Measurements from ENCODE around the gene TNNT2. TPM values are rescaled to one million over a fixed set of nuclear protein-coding genes. Genes with fewer than 3 reads are reported as not detected.
A peak's percentile ranks its signal among the peaks of the same experiment; 100 is the strongest.

TNNT2 gene
- total RNA-seq, 1 donor from 2014 or later: not detected

DNA sequence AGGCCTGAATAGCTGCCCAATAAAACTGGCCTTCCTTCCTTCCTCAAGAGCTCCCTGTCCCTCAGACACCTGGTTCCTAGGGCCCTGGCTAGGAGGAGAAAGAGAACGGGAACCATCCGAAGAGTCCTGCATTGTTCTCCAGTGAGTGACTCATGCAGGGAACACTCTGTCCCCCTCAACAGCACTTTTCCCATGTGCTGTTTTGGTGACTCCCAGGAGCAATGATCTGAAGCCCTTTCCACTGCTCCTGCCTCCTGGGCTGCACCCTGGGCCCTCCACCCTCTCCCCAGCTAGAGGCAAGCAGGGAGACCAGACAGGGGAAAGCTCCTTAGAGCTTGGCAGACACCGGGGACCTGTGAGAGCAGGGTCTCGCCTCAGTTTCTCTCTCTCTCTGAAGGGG, 18.9 kb downstream of the TNNT2 start:
- FAIRE-seq (no peak), DNase-seq (ENCODE audit: low spot score in 2 of 2) (no peak)

DNA sequence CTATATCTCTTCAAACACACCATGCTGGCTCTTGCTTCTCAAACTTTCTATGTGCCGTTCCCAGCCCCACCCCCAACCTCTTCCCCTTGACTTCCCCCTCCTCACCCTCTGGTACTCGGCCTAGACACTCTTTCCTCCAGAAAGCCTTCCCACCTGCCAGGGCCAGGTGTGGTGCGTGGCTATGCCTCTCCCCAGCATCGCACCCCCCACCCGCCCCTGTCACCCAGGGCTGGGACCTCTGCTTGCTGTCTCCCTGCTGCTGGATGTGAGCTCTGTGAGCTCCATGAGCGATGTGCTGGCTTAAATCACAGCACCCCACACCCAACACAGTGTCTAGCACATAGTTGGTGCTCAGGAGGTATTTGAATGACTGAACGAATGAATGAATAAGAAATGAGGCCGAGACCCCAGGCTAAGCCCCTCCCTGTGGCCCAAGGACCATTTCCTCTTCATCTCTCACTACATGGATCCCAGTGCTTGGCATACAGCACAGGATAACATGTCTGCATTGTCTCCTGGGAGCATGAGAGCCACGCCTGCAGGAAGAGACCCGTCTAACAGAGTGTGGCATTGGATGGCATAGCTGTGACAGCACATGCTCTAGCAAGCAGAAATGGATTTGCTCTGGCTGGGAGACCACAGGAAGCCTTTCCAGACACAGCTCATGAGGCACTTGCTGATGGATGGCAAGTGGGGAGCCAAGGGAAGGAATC, 19.7 kb downstream of the TNNT2 start:
- DNase-seq (ENCODE audit: low spot score in 2 of 2): no peak
- FAIRE-seq: no peak

DNA sequence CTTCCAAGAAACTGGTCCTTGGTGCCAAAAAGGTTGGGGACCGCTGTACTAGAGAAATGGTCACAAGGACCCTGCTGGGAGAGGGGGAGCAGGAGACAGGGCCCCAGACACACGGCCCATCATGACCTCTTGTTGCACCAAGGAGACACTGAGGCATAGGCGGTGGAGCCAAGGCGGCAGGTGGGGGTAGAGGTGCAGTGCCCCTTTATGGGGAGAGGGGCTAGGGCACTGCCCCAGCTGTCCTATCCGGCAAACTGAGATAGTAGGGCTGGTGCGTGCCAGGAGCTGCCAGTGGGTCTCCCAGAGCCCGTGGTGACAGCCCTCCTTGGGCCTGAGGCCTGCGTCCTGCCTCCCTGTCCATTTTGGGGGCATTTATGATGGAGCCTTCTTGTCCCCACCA, 20.3 kb downstream of the TNNT2 start:
- DNase-seq (ENCODE audit: low spot score in 2 of 2) (no peak), FAIRE-seq (no peak)

DNA sequence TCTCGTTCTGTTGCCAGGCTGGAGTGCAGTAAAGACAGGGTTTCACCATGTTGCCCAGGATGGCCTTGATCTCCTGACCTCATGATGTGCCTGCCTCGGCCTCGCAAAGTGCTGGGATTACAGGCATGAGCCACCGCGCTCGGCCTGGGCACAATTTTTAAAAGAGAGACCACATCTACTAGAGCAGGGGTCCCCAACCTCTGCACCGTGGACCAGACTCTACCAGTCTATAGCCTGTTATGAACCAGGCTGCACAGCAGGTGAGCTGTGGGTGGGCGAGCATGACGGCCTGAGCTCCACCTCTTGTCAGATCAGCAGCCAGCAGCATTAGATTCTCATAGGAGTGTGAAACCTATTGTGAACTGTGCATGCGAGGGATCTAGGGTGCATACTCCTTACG, 20.8 kb downstream of the TNNT2 start:
- DNase-seq (ENCODE audit: low spot score in 2 of 2) (no peak), FAIRE-seq (no peak)

DNA sequence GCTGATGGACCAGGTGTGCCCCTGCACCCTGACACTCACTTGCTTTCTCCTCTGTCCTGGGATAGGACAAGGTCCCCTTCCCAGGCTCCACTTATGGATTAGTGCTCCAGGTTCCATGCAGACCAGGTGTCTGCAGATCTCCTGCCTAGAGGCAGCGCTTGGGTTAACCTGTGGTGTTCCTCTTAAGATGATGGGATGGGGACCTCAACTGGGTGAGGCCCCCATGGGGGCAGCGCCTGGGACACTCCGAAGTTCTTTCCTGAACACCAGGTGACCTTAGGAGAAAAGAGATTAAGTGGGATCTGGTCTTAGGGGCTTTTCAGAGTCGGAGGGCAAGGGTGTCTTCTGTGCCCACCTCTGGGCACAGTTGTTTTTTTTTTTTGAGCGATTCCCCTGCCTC, 21.2 kb downstream of the TNNT2 start:
- no peak for DNase-seq (ENCODE audit: low spot score in 2 of 2)
- no peak for FAIRE-seq

DNA sequence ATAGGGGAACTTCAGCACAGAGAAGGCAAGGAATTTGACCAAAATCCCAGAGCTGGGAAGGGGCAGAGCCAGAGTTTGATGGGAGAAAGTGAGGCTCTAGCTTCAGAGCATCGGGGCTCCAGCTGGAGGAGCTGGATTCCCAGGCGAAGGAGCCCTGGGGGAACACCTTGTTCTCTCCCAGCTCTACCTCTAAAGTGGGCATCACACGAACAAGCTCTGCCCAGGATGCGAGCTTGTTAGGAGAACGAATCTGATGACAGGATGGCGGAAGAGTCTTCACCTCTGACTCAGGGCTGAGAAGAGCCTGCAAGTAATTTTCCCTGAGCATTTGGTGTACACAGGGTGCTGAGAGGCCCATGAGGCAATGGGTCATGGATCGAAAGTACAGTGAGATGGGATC, 22.0 kb downstream of the TNNT2 start:
- no peak for DNase-seq (ENCODE audit: low spot score in 2 of 2)
- no peak for FAIRE-seq

DNA sequence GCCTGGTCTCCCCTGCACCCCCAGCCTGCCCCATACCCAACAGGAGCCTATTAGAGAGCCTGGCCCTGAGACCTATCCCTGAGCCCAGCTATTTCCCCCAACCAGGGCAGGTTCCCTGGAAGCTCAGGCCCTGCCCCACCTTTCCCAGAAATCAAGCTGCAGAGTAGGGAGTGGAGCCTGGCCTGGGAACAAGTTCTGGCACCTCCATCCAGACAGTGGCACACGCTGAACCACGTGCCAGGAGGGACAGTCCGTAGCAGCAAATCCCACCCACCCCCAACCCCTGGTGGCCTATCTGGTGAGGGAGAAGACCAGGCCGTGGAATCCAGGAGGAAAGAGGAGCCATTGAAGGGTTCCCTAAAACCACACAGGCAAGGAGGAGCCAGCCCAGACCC, 22.6 kb downstream of the TNNT2 start:
- DNase-seq (ENCODE audit: low spot score in 2 of 2) (no peak), FAIRE-seq (no peak)

DNA sequence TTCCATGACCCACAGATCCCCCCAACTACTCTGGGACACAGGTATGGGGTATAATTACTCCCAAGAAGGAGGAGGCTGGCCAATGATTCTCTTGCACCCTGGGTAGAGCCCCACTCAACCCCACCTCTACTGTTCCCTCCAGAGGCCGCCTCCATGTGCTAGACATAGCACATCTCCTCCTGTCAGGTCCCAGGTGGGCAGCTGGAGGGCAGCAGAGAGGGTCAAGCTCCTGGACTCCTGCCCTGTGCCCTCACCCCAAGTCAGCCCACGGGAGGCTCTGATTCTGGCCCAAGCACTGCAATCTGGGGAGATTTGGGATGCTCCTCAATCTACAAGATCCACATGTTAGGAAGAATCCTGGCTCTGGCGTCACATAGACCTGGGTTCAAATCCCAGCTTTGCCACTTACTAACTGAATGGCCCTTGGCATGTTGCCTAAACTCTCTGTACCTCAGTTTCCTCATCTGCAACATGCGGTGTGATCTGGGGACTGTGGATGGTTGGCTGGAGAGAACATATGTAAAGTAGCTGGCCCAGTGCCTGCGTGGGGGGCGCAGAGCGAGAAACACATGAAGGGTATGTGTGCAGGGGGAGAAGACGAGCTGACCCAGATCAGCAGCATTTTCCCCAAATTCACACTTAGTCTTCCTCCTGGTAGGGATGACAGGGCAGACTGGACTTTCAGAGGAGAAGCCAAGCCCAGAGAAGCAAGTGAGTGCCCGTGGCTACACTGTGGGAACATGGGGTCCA, 23.2 kb downstream of the TNNT2 start:
- FAIRE-seq (no peak), DNase-seq (ENCODE audit: low spot score in 2 of 2) (no peak)

DNA sequence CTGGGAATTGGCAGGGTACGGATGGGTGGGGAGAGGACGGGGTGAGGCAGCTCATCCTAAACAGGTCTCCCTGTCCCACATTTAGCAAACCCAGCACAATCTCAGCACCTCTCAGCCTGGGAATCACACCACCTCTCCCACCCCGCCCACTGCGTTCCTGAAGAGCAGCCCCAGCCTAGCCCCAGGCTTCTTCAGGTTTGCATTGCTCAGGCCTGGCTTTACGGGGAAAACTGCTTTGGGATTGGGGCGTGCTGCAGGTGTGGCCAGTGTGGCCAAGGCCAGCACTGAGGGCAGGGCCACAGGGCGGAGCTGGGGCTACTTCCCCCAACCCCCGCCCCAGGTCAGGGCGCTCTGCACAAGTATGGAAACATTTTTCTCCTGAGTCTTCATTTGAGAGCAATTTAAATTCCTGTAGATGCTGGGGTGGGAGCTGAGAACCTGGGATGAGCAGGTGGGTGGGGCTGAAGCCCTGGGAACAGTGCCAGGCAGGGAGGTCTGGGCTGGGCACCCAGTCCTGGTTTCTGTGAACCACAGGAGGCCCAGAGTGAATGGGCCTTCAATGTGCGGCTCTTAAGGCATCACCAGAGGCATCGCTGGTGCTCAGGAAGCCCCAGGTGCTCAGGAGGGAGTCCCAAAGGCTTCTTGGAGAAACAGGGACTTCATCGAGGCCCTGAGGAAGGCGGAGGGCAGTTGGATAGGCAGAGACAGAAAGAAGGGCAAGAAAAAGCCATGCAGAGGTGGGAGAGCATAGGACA, 24.1 kb downstream of the TNNT2 start:
- DNase-seq (ENCODE audit: low spot score in 2 of 2) (no peak), FAIRE-seq (no peak)

DNA sequence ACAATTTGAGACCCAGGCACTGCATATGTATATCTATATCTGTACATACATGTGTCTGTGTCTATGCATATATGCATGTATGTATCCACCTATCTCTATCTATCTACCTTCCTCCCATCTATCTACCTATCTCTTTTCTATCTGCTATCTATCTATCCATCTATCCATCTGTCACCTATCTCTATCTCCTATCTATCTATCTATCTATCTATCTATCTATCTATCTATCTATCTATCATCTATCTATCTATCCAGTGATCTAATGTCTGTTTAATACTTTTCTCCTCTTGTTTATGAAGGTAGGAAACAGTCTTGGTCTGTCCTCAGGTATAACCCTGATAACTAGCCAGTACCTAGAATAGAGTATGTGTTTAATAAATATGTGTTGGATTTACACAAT, 25.9 kb downstream of the TNNT2 start:
- DNase-seq (ENCODE audit: low spot score in 2 of 2): no peak
- FAIRE-seq: no peak

DNA sequence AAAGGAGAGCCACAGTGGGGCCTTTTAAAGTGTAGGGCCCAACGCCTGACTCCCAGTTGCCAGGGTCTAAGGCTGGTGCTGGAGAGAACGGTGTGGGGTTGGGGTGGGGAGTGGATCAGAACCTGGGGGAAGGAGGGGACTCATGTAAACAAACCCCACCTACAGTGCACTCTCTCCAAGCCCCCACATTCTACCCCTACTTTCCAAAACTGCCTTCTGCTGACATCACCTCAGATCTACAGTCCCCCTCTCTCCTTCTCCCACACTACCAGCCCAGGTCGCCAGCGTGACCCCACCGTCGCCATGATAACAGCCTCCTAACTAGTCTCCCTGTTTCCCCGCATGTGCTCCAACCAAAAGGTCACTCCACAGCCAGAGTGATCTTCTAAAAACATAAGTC, 26.6 kb downstream of the TNNT2 start:
- DNase-seq (ENCODE audit: low spot score in 2 of 2): no peak

DNA sequence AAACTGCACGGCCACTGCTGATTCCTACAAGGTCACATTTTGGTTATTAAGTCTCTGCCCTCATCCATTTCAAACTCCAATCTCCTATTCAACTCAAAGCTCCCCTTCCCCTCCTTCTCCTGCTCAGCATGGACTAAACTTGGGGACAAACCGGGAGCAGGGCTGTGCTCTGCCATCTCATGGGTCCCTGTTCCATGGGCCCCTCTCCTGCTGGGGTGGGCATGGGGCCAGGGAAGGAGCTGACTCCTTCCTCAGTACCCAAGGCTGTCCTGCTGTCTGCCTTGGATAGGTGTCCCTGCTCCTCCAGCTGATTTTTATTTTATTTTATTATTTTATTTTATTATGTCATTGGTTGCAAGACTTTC, 27.1 kb downstream of the TNNT2 start:
- DNase-seq (ENCODE audit: low spot score in 2 of 2) (no peak), FAIRE-seq (no peak)

More for the DNA sequence above, 26.6 kb downstream of the TNNT2 start:
- FAIRE-seq: no peak

DNA sequence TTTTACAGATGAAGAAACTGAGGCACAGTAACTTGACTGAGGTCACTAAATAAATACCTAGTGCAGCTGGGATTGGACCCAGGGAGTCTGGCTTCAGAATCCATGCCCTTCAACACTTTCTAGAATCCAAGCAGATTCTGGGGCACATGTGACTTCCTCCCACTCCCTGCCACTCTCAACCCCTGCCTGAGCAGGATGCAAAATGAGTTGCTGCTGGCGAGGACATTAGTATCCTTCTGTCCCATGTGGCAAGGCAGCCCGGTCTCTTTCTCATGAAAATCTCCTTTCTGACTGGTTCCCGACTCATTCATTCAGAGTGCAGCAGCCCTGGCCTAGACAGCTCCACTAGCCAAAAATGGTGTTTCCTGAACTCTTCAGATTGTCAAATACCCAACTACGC, 28.4 kb downstream of the TNNT2 start:
- DNase-seq (ENCODE audit: low spot score in 2 of 2): no peak
- FAIRE-seq: no peak

DNA sequence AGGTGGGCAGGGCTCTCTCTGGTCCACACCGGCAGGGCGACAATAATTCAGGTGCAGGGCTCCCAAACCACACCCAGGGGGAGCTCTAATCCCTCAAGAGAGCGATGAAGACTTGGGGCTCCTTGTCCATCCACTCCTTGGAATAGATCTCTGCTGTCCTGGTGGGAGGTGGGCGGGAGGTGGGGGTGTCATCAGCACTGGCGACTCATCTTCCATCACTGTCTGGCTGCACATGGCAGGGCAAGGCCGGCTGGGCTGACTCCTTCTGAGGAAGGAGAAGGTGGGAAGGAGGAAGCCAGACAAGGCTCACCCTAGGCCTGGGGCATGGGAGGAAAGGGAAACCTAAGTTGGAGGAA, 29.3 kb downstream of the TNNT2 start:
- DNase-seq (ENCODE audit: low spot score in 2 of 2): peak in 1 of 2 donors; percentile 60
- no peak for FAIRE-seq

DNA sequence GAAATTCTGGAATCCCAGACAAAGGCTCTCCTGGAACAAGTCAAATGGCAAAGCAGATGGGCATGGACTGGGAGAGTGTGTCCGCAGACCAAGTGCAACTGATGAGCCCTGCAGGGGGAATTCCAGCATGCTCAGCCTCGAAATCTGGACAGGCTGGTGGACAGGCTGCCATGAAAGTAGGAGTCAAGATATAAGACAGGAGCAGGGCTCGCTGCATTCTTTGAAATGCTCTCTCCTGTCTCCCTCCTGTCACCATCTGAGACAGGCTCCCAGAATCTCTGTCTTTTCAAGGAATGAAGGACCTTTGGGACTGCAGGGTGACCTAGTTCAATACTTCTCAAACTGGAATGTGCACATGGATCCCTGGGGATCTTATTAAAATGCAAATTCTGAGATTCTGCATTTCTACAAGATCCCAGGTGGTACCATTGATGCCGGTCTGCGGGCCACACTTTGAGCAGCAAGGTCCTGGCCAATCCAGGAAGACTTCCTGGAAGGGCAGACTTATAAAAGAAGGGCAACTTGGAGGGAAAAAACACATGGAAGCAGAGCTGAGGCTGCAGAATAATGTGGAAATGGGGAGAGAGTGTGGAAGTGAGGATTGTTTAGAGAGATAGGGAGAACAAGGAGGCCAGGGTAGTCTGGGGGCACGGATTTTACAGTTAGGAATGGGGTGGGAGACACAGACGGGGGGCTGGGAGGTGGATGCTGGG, 29.8 kb downstream of the TNNT2 start:
- no peak for FAIRE-seq
- no peak for DNase-seq (ENCODE audit: low spot score in 2 of 2)

DNA sequence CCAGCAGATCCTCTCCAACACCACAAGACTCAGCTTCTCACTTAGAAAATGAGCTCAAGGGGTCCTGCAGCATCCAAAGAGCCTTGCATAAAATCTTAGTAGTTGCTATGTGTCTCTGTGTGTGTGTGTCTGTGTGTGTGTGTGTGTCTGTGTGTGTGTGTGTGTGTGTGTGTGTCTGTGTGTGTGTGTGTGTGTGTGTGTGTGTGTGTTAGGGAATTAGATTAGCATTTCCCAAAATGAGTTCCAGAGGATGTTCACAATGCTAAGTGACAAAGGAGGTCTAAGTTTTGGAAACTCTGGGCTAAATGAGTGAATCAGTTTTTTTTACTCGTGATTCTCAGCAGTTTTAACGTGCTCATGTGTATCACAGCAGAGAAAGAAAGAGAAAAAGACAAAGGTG, 30.5 kb downstream of the TNNT2 start:
- FAIRE-seq (no peak), DNase-seq (ENCODE audit: low spot score in 2 of 2) (no peak)

DNA sequence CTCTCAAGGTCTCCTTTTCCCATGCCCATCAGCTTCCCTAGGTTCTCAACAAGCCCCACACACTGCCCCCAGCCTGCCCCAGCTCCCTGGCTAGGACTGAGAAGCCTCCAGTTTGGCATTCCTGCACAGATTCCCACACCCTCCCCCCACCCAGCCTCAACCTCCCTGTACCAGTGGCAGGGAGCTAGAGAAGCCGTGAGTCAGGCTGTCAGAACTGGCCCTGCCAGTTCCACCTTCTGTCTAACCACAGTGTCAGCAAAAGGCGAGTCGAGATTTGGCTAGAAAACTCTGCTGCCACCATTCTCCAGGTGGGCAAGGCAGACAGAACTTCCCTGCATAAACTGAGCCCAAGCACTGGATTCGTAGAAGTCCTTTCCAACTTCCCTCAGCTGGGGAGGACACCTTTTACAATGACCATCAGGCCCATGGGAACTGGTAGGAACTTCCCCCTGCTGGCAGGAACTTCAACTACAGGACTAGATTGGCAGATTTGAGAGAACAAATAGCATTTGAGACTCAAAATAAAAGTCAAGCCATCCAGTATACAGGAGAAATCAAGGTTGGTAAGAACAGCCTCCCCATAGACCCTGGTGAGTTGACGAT, 31.0 kb downstream of the TNNT2 start:
- DNase-seq (ENCODE audit: low spot score in 2 of 2) (no peak), FAIRE-seq (no peak)

DNA sequence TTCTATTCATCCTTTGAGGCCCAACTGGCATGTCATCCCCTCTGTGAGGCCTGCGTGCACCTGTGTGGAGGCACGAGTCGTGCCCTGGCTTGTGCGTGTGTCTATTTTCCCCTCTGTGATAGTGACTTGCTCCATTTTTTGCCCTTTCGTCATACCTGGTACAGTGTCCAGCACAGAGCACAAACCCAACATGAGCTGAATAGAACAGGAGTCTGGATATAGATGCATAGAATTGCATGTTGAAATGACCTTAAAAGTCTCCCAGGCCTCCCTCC, 32.5 kb downstream of the TNNT2 start:
- DNase-seq (ENCODE audit: low spot score in 2 of 2) (no peak), FAIRE-seq (no peak)

DNA sequence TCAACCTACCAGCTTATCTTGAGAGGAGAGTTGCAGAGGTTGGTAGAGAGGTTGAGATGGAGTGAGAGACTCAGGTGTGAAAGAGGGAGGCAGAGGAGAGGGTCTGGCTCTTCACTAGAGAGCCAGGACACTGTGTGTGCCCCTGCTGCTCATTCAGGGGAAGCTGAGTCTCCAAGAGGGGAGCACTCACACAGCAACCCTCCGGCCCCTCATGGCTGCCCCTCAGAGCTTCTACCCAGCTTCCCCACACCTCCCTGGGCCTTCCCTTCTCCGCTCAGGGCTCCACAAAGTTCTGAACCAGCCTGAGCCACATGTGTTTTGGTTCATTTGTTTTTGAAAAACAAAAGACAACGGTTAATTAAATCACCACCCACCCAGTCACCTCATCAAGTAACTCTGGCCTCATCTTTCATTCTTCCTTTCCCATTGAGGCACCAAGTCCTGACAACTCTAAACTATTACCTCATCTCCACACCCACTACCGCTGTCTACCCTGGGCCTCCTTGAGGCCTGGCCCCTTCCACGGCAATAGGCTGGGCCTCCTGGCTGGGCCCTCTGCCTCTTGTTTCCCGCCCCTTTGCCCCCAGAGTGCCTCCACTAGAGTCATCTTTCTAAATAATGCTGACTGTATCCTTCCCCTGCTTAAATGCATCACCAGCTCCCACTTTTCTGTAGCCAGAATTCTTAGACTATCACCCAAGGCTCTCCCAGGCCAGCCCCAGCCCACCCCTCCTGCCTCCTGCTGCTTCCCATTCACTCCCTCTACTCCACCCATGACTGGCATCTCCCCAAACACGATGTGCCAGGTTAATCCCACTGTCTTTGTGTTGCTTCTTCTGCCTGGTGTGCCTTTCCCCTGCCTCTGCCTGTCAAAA, 33.0 kb downstream of the TNNT2 start:
- no peak for FAIRE-seq

DNA sequence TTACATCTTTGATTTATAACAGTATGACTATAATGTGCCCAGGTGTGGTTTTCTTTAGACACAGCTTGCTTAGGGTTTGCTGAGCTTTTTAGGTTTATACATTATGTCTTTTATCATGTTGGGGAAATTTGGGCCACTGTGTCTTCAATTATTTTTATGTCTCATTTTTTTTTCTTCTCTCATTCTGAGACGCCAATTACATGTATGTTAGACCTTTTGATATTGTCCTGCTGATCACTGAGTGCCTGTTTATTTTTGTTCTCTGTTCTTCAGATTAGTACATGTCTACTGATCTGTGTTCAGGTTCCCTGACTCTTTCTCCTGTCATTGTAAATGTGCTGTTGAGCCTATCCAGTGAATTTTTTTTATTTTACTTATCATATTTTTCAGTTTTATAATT, 36.1 kb downstream of the TNNT2 start:
- DNase-seq (ENCODE audit: low spot score in 2 of 2) (no peak), FAIRE-seq (no peak)

More for the DNA sequence above, 33.0 kb downstream of the TNNT2 start:
- DNase-seq (ENCODE audit: low spot score in 2 of 2): no peak

Measured in frontal cortex (tissue), 4 donors.